WTC11 (cell line): ENCODE results near the gene EPHB3. TPM values are rescaled to one million over a fixed set of nuclear protein-coding genes. Genes with fewer than 3 reads are reported as not detected.

ENCODE experiments used
- ATAC-seq: fragments of 200-7000 bp; cut with Tn5 transposase; 2 replicates; pipeline ENCODE4 v1.10.0; 2021; ENCODE audit warnings: mild to moderate bottlenecking, moderate library complexity
- CTCF ChIA-PET: fragments of 300-600 bp; sonication (Branson Sonifier 250); formaldehyde crosslinking; loops from one replicate; lab custom pipeline; 2021; ENCODE audit warnings: antibody characterized with exemption; lab: Charles Lee
- POLR2A ChIA-PET: fragments of 350-600 bp; sonication (Branson Sonifier 250); formaldehyde crosslinking; loops from one replicate; lab custom pipeline; 2021; ENCODE audit warnings: antibody characterized with exemption; lab: Charles Lee
- DNase-seq: peaks from one replicate; pipeline ENCODE4 v3.0.0; 2021; ENCODE audit warnings: low spot score
- H3K27ac Mint-ChIP-seq: 2 replicates; pipeline ENCODE4 v1.8.0; 2021; ENCODE audit warnings: mixed read lengths
- H3K27me3 Mint-ChIP-seq: 2 replicates; pipeline ENCODE4 v1.8.0; 2021; ENCODE audit warnings: low read depth, mild to moderate bottlenecking, moderate library complexity, mixed read lengths
- H3K36me3 Mint-ChIP-seq: 2 replicates; pipeline ENCODE4 v1.8.0; 2021; ENCODE audit warnings: mixed read lengths
- H3K4me1 Mint-ChIP-seq: 2 replicates; pipeline ENCODE4 v1.8.0; 2022; ENCODE audit warnings: mixed read lengths
- H3K4me3 Mint-ChIP-seq: 2 replicates; pipeline ENCODE4 v1.8.0; 2021; ENCODE audit warnings: mild to moderate bottlenecking, moderate library complexity, mixed read lengths
- H3K9me3 Mint-ChIP-seq: 2 replicates; pipeline ENCODE4 v1.8.0; 2021; ENCODE audit warnings: mixed read lengths
- AFF4 ChIP-seq: sonication (generic); formaldehyde crosslinking; IDR thresholded peaks from 2 replicates; pipeline ENCODE4 v1.8.1; 2023; ENCODE audit warnings: mild to moderate bottlenecking, missing genetic modification reagents, borderline replicate concordance
- ATF1 ChIP-seq: sonication (generic); formaldehyde crosslinking; IDR thresholded peaks from 2 replicates; pipeline ENCODE4 v1.8.1; 2023; ENCODE audit warnings: mild to moderate bottlenecking, moderate library complexity, missing genetic modification reagents
- CDX4 ChIP-seq: fragments of 250-450 bp; sonication (Bioruptor Pico); IDR thresholded peaks from 2 replicates; pipeline ENCODE4 v1.9.0; 2021; ENCODE audit warnings: moderate library complexity, mild to moderate bottlenecking, inconsistent platforms, borderline replicate concordance
- CREM ChIP-seq: sonication (generic); formaldehyde crosslinking; IDR thresholded peaks from 2 replicates; pipeline ENCODE4 v1.8.1; 2022; ENCODE audit warnings: mild to moderate bottlenecking, missing genetic modification reagents, moderate library complexity
- E2F4 ChIP-seq: sonication (generic); formaldehyde crosslinking; IDR thresholded peaks from 2 replicates; pipeline ENCODE4 v1.8.1; 2022; ENCODE audit warnings: low read depth, mild to moderate bottlenecking, moderate library complexity, missing genetic modification reagents, borderline replicate concordance
- ELF4 ChIP-seq: sonication (generic); formaldehyde crosslinking; IDR thresholded peaks from 2 replicates; pipeline ENCODE4 v1.8.1; 2022; ENCODE audit warnings: low read depth, mild to moderate bottlenecking, moderate library complexity, missing genetic modification reagents
- FOXP1 ChIP-seq: sonication (generic); formaldehyde crosslinking; IDR thresholded peaks from 2 replicates; pipeline ENCODE4 v1.8.0; 2022; ENCODE audit warnings: missing genetic modification reagents, mild to moderate bottlenecking, moderate library complexity, borderline replicate concordance
- FOXP4 ChIP-seq: sonication (generic); formaldehyde crosslinking; IDR thresholded peaks from 2 replicates; pipeline ENCODE4 v1.8.0; 2022; ENCODE audit warnings: mild to moderate bottlenecking, missing genetic modification reagents
- GABPB1 ChIP-seq: sonication (generic); formaldehyde crosslinking; IDR thresholded peaks from 2 replicates; pipeline ENCODE4 v1.8.1; 2023; ENCODE audit warnings: mild to moderate bottlenecking, missing genetic modification reagents
- GTF2I ChIP-seq: fragments of 250-450 bp; sonication (Bioruptor Pico); conservative IDR thresholded peaks from 2 replicates; pipeline ENCODE4 v1.4.0; 2021; ENCODE audit warnings: mild to moderate bottlenecking
- MXD4 ChIP-seq: fragments of 250-450 bp; sonication (Bioruptor Pico); IDR thresholded peaks from 2 replicates; pipeline ENCODE4 v1.8.0; 2021; ENCODE audit warnings: mild to moderate bottlenecking, moderate library complexity, borderline replicate concordance
- MYBL2 ChIP-seq: sonication (generic); formaldehyde crosslinking; IDR thresholded peaks from 2 replicates; pipeline ENCODE4 v1.8.1; 2023; ENCODE audit warnings: mild to moderate bottlenecking, moderate library complexity, missing genetic modification reagents
- PREB ChIP-seq: sonication (generic); formaldehyde crosslinking; IDR thresholded peaks from 2 replicates; pipeline ENCODE4 v1.8.1; 2022; ENCODE audit warnings: mild to moderate bottlenecking, missing genetic modification reagents, moderate library complexity, borderline replicate concordance
- SOX15 ChIP-seq: fragments of 250-450 bp; sonication (Bioruptor Pico); IDR thresholded peaks from 2 replicates; pipeline ENCODE4 v1.9.0; 2021; ENCODE audit warnings: mild to moderate bottlenecking
- SP1 ChIP-seq: sonication (generic); formaldehyde crosslinking; conservative IDR thresholded peaks from 2 replicates; pipeline ENCODE4 v1.8.1; 2022; ENCODE audit warnings: missing genetic modification reagents
- TEAD1 ChIP-seq: sonication (generic); formaldehyde crosslinking; IDR thresholded peaks from 2 replicates; pipeline ENCODE4 v1.8.0; 2022; ENCODE audit warnings: mild to moderate bottlenecking, missing genetic modification reagents
- ZBTB43 ChIP-seq: sonication (generic); formaldehyde crosslinking; IDR thresholded peaks from 2 replicates; pipeline ENCODE4 v1.8.1; 2023; ENCODE audit warnings: mild to moderate bottlenecking, missing genetic modification reagents
- ZNF232 ChIP-seq: sonication (generic); formaldehyde crosslinking; IDR thresholded peaks from 2 replicates; pipeline ENCODE4 v1.8.0; 2022; ENCODE audit warnings: mild to moderate bottlenecking, missing genetic modification reagents
- ZNF425 ChIP-seq: fragments of 250-450 bp; sonication (Bioruptor Pico); conservative IDR thresholded peaks from 2 replicates; pipeline ENCODE4 v1.9.0; 2021; ENCODE audit warnings: mild to moderate bottlenecking
- total RNA-seq: library from RNA; stranded (reverse); gene quantifications from 3 replicates; pipeline ENCODE4 v1.2.3, GENCODE V29; 2021

Gene EPHB3
- total RNA-seq, 1 experiment from 2014 or later, result 11.4 TPM

- TF ChIP-seq ZBTB43 (no peak; the same call in 1 of the 2 replicates), E2F4 (CRISPR knock-in tag) (no peak), ZNF425 (no peak), ZNF232 (CRISPR knock-in tag) (no peak), SP1 (no peak), PREB (CRISPR knock-in tag) (no peak), GTF2I (CRISPR knock-in tag) (no peak), CREM (CRISPR knock-in tag) (0 out of 2 replicates have a peak, but pooled peaks have one; percentile 31), TEAD1 (CRISPR knock-in tag) (no peak), AFF4 (CRISPR knock-in tag) (no peak), GABPB1 (CRISPR knock-in tag) (no peak), ATF1 (no peak)
- TF ChIP-seq, all 79 proteins: peak for 7
Observed at GRCh38 chr3:184526088-184526433, 35.5 kb upstream of the EPHB3 start (continued).

- ATAC-seq (no peak), DNase-seq (no peak)
- Mint-ChIP-seq H3K9me3 (no peaks in the 10 kb centered on the region), H3K27ac (no peak overlapping the region), H3K4me1 (peaks cover 5% of the 10 kb centered on the region), H3K4me3 (no peak overlapping the region), H3K36me3 (no peaks in the 10 kb centered on the region), H3K27me3 (peaks cover 4% of the 10 kb centered on the region)
- ChIA-PET POLR2A (no interaction called here), CTCF (interaction anchor here (1.0 to 6.4 kb wide), 4 partner anchors 9 to 160 kb away, joined by 4 to 45 read pairs (median 6); no protein-coding TSS in a partner anchor)
- no peak for TF ChIP-seq CDX4 (CRISPR knock-in tag)
- TF ChIP-seq MXD4 (CRISPR knock-in tag), result no peak
- TF ChIP-seq FOXP1 (CRISPR knock-in tag), result no peak
- no peak for TF ChIP-seq SOX15 (CRISPR knock-in tag)
- TF ChIP-seq ELF4, result no peak
- TF ChIP-seq AFF4 (CRISPR knock-in tag), result no peak
- no peak for TF ChIP-seq CREM (CRISPR knock-in tag)
- TF ChIP-seq FOXP4 (CRISPR knock-in tag), result no peak
- TF ChIP-seq MYBL2, result no peak
Observed at GRCh38 chr3:184531626-184532280, 29.8 kb upstream of the EPHB3 start.
